Endothelial cell of umbilical vein (primary cell): ENCODE results near the gene NEU4.

ENCODE experiments used
- EZH2 ChIP-seq: IDR thresholded peaks from 2 replicates; pipeline ENCODE4 v1.6.1; 2012; ENCODE audit warnings: borderline replicate concordance, low read depth, mild to moderate bottlenecking, moderate library complexity, low read length, inconsistent platforms; ENCODE audit not compliant: severe bottlenecking
- GATA2 ChIP-seq: IDR thresholded peaks from 2 replicates; pipeline ENCODE4 v1.7.0; 2011; ENCODE audit warnings: low read depth, mild to moderate bottlenecking, moderate library complexity, mixed read lengths, low read length; ENCODE audit not compliant: insufficient read length, insufficient read depth
- MYC ChIP-seq: IDR thresholded peaks from one replicate; pipeline ENCODE4 v1.6.1; 2011; ENCODE audit warnings: mild to moderate bottlenecking, low read depth, low read length
- POLR2A ChIP-seq: IDR thresholded peaks from 2 replicates; pipeline ENCODE4 v1.6.1; 2012; ENCODE audit warnings: low read depth, mild to moderate bottlenecking, control low read depth, low read length
- POLR2AphosphoS5 ChIP-seq: IDR thresholded peaks from 2 replicates; pipeline ENCODE4 v1.6.1; 2012; ENCODE audit warnings: low read depth, mild to moderate bottlenecking, control low read depth, low read length, moderate library complexity; ENCODE audit not compliant: insufficient read depth
- TF ChIP-seq, protein P1 (sequence below), 2 donors: IDR thresholded peaks; 1 replicate in 1 of 2; 2 replicates in 1 of 2; pipeline ENCODE4 v1.5.1; 2011; ENCODE audit warnings: low read length in 2 of 2, mild to moderate bottlenecking in 2 of 2, moderate library complexity in 2 of 2, control low read depth in 1 of 2, inconsistent platforms in 1 of 2, low read depth in 1 of 2; ENCODE audit not compliant: insufficient read depth in 1 of 2; ENCODE audit errors: extremely low read depth in 1 of 2
- TF ChIP-seq, protein P2 (sequence below): IDR thresholded peaks from 2 replicates; pipeline ENCODE4 v1.6.1; 2011; ENCODE audit not compliant: insufficient read depth, insufficient read length

DNA sequence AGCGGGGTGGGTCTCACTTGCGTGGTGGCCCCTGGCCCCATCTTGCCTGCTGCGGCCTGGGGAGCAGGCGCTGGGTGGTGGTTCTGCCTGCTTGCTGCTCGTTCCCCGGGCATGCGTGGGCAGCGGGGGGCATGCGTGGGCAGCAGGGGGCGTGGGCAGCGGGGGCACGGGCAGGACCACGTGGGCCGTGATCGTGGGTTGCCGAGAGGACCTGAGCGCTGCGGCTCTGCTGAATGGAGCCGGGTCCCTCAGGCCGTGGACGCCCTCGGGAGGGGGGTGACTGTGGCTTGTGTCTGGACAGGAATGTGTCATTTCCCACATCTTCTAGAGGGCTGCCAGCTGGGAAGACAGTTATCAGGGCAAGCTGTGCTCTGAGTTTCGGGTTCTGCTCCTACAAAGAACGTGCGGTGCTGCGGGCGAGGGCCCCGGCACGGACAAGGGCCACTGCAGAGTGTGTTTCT lies 40.7 kb upstream of the NEU4 start:
- TF ChIP-seq, protein P1, sequence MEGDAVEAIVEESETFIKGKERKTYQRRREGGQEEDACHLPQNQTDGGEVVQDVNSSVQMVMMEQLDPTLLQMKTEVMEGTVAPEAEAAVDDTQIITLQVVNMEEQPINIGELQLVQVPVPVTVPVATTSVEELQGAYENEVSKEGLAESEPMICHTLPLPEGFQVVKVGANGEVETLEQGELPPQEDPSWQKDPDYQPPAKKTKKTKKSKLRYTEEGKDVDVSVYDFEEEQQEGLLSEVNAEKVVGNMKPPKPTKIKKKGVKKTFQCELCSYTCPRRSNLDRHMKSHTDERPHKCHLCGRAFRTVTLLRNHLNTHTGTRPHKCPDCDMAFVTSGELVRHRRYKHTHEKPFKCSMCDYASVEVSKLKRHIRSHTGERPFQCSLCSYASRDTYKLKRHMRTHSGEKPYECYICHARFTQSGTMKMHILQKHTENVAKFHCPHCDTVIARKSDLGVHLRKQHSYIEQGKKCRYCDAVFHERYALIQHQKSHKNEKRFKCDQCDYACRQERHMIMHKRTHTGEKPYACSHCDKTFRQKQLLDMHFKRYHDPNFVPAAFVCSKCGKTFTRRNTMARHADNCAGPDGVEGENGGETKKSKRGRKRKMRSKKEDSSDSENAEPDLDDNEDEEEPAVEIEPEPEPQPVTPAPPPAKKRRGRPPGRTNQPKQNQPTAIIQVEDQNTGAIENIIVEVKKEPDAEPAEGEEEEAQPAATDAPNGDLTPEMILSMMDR (IDR thresholded peaks at IDR 0.05; ENCODE audit: extremely low read depth in 1 of 2, insufficient read depth in 1 of 2, low read depth in 1 of 2, low read length in 2 of 2): no peak
- TF ChIP-seq POLR2A (no peak), GATA2 (no peak), POLR2AphosphoS5 (no peak), EZH2 (no peak), MYC (no peak)
- TF ChIP-seq, protein P2, sequence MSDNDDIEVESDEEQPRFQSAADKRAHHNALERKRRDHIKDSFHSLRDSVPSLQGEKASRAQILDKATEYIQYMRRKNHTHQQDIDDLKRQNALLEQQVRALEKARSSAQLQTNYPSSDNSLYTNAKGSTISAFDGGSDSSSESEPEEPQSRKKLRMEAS: no peak
